B cell (primary cell): ENCODE measurements around the gene EYS. TPM values are rescaled to one million over a fixed set of nuclear protein-coding genes. Genes with fewer than 3 reads are reported as not detected.

ENCODE experiments used
- ATAC-seq: fragments of 200-7000 bp; cut with Tn5 transposase; one replicate; pipeline ENCODE4 v1.10.0; 2021; ENCODE audit warnings: low read depth, mild to moderate bottlenecking, moderate number of reproducible peaks, moderate library complexity
- CTCF ChIA-PET: fragments of 350-600 bp; sonication (Branson Sonifier 250); formaldehyde crosslinking; loops from one replicate; lab custom pipeline; 2021; ENCODE audit warnings: antibody characterized with exemption, inconsistent platforms; lab: Charles Lee
- POLR2A ChIA-PET: fragments of 350-600 bp; sonication (Branson Sonifier 250); formaldehyde crosslinking; loops from one replicate; lab custom pipeline; 2021; ENCODE audit warnings: antibody characterized with exemption; lab: Charles Lee
- DNase-seq: peaks from one replicate; pipeline ENCODE4 v3.0.0; 2013
- H2AFZ ChIP-seq: 2 replicates; pipeline ENCODE4 v1.6.1; 2012; ENCODE audit warnings: mild to moderate bottlenecking, low read depth, low read length; ENCODE audit not compliant: insufficient read depth, poor library complexity, severe bottlenecking
- H3K27ac ChIP-seq, 2 donors: 1 replicate in 1 of 2; 2 replicates in 1 of 2; pipeline ENCODE4 v1.5.1; 2012 to 2013; ENCODE audit warnings: low read length in 2 of 2, mild to moderate bottlenecking in 2 of 2, moderate library complexity in 1 of 2
- H3K27me3 ChIP-seq, 4 experiments: fragments of 200-600 bp in 1 of 4; sonication (generic) in 1 of 4; replicated peaks in 1 of 4; 1 replicate in 2 of 4; 2 replicates in 2 of 4; pipeline versions ENCODE4 v1.6.1 to v1.7.0; 2013 to 2016; ENCODE audit warnings: low read length in 3 of 4, mild to moderate bottlenecking in 2 of 4, mixed read lengths in 1 of 4, moderate library complexity in 1 of 4; ENCODE audit not compliant: insufficient read depth in 4 of 4, control insufficient read depth in 3 of 4; ENCODE audit errors: control extremely low read depth in 1 of 4
- H3K36me3 ChIP-seq, 2 experiments: replicated peaks in 1 of 2; 1 replicate in 1 of 2; 2 replicates in 1 of 2; pipeline versions ENCODE4 v1.6.1 to v1.7.1; 2013; ENCODE audit warnings: low read length in 1 of 2; ENCODE audit not compliant: insufficient read depth in 2 of 2, control insufficient read depth in 1 of 2; ENCODE audit errors: control extremely low read depth in 1 of 2, extremely low read depth in 1 of 2
- H3K4me1 ChIP-seq, 2 donors: fragments of 200-600 bp in 1 of 2; sonication (generic) in 1 of 2; 1 replicate in 1 of 2; 2 replicates in 1 of 2; pipeline versions ENCODE4 v1.5.1 to v1.6.1; 2013 to 2017; ENCODE audit warnings: low read length in 2 of 2; ENCODE audit not compliant: control insufficient read depth in 2 of 2, insufficient read depth in 2 of 2
- H3K4me2 ChIP-seq: replicated peaks from 2 replicates; pipeline ENCODE3; 2012; ENCODE audit warnings: mild to moderate bottlenecking, low read depth, low read length; ENCODE audit not compliant: poor library complexity, severe bottlenecking
- H3K4me3 ChIP-seq, 5 experiments: fragments of 200-600 bp in 1 of 5; sonication (generic) in 1 of 5; 1 replicate in 3 of 5; 2 replicates in 2 of 5; pipeline versions ENCODE4 v1.5.1 to v1.7.0; 2011 to 2016; ENCODE audit warnings: low read length in 4 of 5, mild to moderate bottlenecking in 4 of 5, low read depth in 2 of 5, control low read depth in 1 of 5, moderate library complexity in 1 of 5; ENCODE audit not compliant: insufficient read depth in 1 of 5; ENCODE audit errors: control extremely low read depth in 1 of 5, extremely low read depth in 1 of 5
- H3K79me2 ChIP-seq: fragments of 200-600 bp; sonication (generic); one replicate; pipeline ENCODE4 v1.6.0; 2016; ENCODE audit warnings: low read length; ENCODE audit not compliant: control insufficient read depth, insufficient read depth
- H3K9ac ChIP-seq: fragments of 200-600 bp; sonication (generic); 2 replicates; pipeline ENCODE4 v1.6.1; 2017; ENCODE audit warnings: mild to moderate bottlenecking, low read length, moderate library complexity
- H3K9me3 ChIP-seq, 3 donors: one replicate each; pipeline versions ENCODE4 v1.6.1 to v1.7.1; 2013; ENCODE audit warnings: low read length in 2 of 3; ENCODE audit not compliant: control insufficient read depth in 2 of 3, insufficient read depth in 1 of 3; ENCODE audit errors: control extremely low read depth in 1 of 3
- H4K20me1 ChIP-seq: 2 replicates; pipeline ENCODE4 v1.6.0; 2012; ENCODE audit warnings: mild to moderate bottlenecking, low read length; ENCODE audit not compliant: insufficient read depth, control insufficient read depth, poor library complexity, severe bottlenecking
- H3K27ac Mint-ChIP-seq: one replicate; pipeline ENCODE4 v1.8.0; 2021; ENCODE audit warnings: mixed read lengths
- H3K27me3 Mint-ChIP-seq: one replicate; pipeline ENCODE4 v1.8.0; 2021; ENCODE audit warnings: mixed read lengths
- H3K4me1 Mint-ChIP-seq: one replicate; pipeline ENCODE4 v1.8.0; 2021; ENCODE audit warnings: mixed read lengths
- H3K4me3 Mint-ChIP-seq: one replicate; pipeline ENCODE4 v1.8.0; 2021; ENCODE audit warnings: mixed read lengths
- H3K9me3 Mint-ChIP-seq: one replicate; pipeline ENCODE4 v1.8.0; 2022; ENCODE audit warnings: mixed read lengths; ENCODE audit not compliant: insufficient read depth
- CTCF ChIP-seq: fragments of 200-600 bp; IDR thresholded peaks from one replicate; pipeline ENCODE4 v1.8.0; 2022; ENCODE audit warnings: antibody characterized with exemption, mild to moderate bottlenecking
- EZH2 ChIP-seq: IDR thresholded peaks from 2 replicates; pipeline ENCODE4 v1.6.1; 2012; ENCODE audit warnings: borderline replicate concordance, low read depth, mild to moderate bottlenecking, moderate library complexity, low read length; ENCODE audit not compliant: insufficient read depth, poor library complexity, severe bottlenecking
- intact Hi-C: fragments of 100-400 bp; cut with micrococcal nuclease; formaldehyde crosslinking; loops from one replicate; pipeline ENCODE4 v1.10.0; 2022
- polyA plus RNA-seq: library from polyadenylated mRNA; depleted of rRNA; stranded (reverse); fragments of >200 nt; gene quantifications from 2 replicates; pipeline ENCODE4 v1.2.3, GENCODE V29; 2012
- total RNA-seq, 2 donors: library from RNA; stranded (reverse); fragments of 120-200 nt in 1 of 2; gene quantifications; 1 replicate in 1 of 2; 2 replicates in 1 of 2; pipeline versions ENCODE4 v1.2.3 to v1.2.4, GENCODE V29; 2013 to 2022

Gene EYS
- total and polyA plus RNA-seq, 2 donors (not counting 1 experiment from before 2014, with no cell fraction given), result not detected

GRCh38 chr6:65667916-65668656 lies 38.9 kb downstream of the EYS start:
- Mint-ChIP-seq H3K27me3 (no peaks in the 10 kb centered on the region), H3K9me3 (peaks cover 3% of the 10 kb centered on the region), H3K4me1 (no peaks in the 10 kb centered on the region), H3K4me3 (no peak overlapping the region), H3K27ac (no peak overlapping the region)
- no peak overlapping the region for H3K9ac ChIP-seq
- no peaks in the 10 kb centered on the region for H3K27me3 ChIP-seq
- CTCF ChIA-PET, result no interaction called here
- H3K79me2 ChIP-seq, result no peaks in the 10 kb centered on the region
- H3K4me1 ChIP-seq, result no peaks in the 10 kb centered on the region
- H3K4me3 ChIP-seq, result no peak overlapping the region
- no peak overlapping the region for H2AFZ ChIP-seq
- H3K27ac ChIP-seq, result no peak overlapping the region
- no peak overlapping the region for H3K4me2 ChIP-seq
- ATAC-seq (no peak), DNase-seq (no peak)
- intact Hi-C loops, result no loop called here
- H3K9me3 ChIP-seq, result no peaks in the 10 kb centered on the region
- H4K20me1 ChIP-seq, result no peaks in the 10 kb centered on the region
- TF ChIP-seq CTCF (no peak), EZH2 (no peak)
- H3K36me3 ChIP-seq, result no peaks in the 10 kb centered on the region
- POLR2A ChIA-PET, result no interaction called here

GRCh38 chr6:65650086-65650485 lies 56.9 kb downstream of the EYS start:
- Histone ChIP-seq H3K4me2 (no peak overlapping the region), H4K20me1 (no peaks in the 10 kb centered on the region), H3K79me2 (no peaks in the 10 kb centered on the region), H2AFZ (no peak overlapping the region), H3K27ac (no peak overlapping the region), H3K4me1 (no peaks in the 10 kb centered on the region), H3K9me3 (no peaks in the 10 kb centered on the region), H3K4me3 (no peak overlapping the region), H3K9ac (no peak overlapping the region), H3K36me3 (no peaks in the 10 kb centered on the region), H3K27me3 (no peaks in the 10 kb centered on the region)
- no peak overlapping the region for H3K27ac Mint-ChIP-seq
- no peak overlapping the region for H3K4me3 Mint-ChIP-seq
- TF ChIP-seq EZH2 (no peak), CTCF (no peak)
- intact Hi-C loops, result no loop called here
- CTCF ChIA-PET, result no interaction called here
- peaks cover 10% of the 10 kb centered on the region for H3K9me3 Mint-ChIP-seq
- POLR2A ChIA-PET, result no interaction called here
- H3K4me1 Mint-ChIP-seq, result no peaks in the 10 kb centered on the region
- no peaks in the 10 kb centered on the region for H3K27me3 Mint-ChIP-seq
- ATAC-seq, result no peak
- DNase-seq, result no peak
